ENCODE data around the gene BRI3. TPM values are rescaled to one million over a fixed set of nuclear protein-coding genes. Genes with fewer than 3 reads are reported as not detected.

Gene BRI3
- total RNA-seq, 1 experiment from 2014 or later, result 87.6 TPM

DNA sequence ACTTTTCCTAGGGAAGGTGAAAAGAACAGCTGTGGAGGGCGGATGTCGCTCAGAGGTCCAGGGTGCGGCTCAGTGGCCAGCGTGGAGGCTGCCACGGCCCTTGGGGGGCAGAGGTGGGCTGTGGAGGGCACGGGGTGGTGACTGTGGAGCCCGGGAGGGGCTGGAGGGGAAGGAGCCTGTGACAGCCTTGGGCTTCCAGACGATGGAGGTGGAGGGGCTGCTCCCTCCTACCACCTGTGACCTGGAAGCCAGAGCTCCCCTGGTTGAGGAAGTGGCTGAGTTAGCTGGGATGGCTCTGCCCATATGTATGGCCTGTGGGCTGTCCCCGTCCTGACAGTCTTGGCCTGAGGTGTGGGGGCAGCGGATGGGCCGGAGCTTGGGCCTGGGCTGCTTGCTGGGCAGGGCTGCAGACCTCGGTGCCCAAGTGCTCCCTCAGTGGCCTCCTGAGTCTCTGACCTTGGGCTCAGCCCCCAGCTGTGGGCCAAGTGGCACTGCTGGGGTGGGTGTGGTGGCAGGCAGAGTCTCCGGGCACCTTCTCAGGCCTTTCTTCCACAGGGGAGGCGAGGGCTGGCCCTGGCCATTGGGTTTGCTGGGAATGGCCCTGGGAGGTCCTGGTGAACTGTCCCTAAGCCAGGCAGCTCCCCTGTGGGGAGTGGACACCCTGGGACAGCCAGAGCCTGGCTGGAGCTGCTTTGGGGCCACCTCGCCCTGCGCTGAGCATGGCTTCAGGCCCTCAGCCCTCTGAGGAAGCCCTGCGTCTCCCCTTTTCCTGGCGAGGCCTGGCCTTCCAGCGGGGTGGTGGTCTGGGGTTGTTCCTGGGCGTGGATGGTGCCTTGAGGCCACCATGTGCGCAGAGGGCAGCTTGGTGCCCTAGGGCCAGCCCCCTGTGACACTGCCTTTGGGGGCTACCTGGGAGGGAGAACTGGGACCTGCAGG lies 3.9 kb downstream of the BRI3 start:
- in situ Hi-C loops (cut with HindIII; ENCODE audit: low sequenced_read_pairs), result no loop called here
- DNase-seq (ENCODE audit: low spot score), result no peak

DNA sequence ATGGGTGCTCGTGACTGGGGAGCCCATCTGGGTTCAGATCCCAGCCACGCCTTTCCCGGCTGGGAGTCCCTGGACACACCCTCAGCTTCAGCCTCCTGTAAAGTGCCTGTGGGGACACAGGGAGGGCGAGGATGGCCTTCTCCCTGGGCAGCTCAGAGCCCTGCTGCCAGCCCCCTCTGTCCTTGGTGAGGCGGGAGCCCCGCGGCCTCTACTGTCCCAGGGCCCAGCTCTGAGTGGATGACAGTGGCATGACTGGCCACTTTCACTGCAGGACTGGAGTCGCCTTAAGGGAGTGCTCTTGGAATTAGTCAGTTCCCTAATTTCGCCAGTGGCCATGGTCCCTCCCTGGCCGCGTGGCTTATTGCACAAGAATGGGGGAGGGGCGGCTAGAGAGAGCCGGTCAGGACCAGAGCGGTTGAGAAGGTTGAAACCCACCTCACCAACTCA lies 4.6 kb downstream of the BRI3 start:
- DNase-seq (ENCODE audit: low spot score), result no peak

DNA sequence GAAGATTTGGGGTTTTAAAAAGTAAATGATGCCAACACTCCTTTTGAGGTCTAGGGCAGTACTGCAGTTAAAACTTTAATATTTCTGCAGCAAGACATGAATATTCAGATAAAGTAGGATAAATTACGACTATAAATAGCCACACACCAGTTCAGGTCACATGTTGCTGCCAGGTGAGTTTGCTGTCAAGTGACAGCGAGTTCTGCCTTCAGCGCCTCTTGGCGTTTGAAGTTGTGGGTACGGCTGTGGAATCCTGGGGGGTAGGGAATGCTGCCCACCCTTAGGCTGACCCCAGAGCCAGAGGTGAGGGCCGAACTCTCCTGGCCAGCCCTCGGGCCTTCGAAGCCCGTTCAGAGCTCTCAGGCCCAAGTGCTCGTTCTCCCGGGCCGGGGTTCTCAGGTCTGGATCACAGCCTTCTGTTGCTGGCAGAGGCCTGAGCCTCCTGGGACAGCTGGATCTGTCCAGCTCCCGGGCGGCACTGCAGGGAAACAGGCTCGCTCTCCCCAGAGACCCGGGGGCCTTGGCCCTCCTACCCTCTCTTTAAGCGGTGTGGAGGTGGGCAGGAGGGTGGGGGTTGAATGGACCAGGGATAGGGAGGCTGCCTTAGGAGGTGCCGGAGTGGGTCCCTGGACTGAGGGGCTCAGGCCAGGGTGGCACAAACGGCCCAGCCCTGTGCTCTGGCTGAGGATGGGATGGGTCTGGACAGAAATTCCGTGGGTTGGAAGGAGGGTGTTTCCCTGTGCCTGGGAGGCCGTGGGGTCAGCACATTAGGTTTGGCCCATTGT lies 5.4 kb downstream of the BRI3 start:
- no peak for DNase-seq (ENCODE audit: low spot score)
- in situ Hi-C loops (cut with HindIII; ENCODE audit: low sequenced_read_pairs), result no loop called here

More for the DNA sequence above, 4.6 kb downstream of the BRI3 start:
- in situ Hi-C loops (cut with HindIII; ENCODE audit: low sequenced_read_pairs), result no loop called here

DNA sequence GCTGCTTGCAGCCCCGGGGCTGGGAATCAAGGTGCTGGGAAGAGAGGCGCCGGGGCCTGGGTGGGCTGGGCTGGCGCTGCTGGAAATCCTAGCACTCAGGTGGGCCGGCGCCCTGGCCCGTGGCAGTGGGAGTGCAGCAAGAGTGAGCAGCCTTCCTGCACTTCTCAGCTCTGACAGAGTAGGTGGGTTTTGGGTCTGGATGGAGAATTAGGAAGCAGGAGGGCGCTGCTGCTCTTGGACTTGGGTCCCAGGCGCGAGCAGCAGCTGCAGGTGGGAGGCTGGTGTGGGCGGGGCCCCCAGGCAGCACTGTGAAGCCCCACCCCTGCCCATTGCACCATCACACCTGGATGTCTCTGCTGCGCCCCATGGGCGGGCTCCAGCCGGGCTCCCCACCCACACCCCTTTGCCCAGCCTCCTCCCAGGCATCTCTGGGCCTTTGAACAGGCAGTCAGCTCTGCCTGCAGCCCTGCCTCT lies 6.0 kb downstream of the BRI3 start:
- in situ Hi-C loops (cut with HindIII; ENCODE audit: low sequenced_read_pairs), result no loop called here
- DNase-seq (ENCODE audit: low spot score), result no peak

DNA sequence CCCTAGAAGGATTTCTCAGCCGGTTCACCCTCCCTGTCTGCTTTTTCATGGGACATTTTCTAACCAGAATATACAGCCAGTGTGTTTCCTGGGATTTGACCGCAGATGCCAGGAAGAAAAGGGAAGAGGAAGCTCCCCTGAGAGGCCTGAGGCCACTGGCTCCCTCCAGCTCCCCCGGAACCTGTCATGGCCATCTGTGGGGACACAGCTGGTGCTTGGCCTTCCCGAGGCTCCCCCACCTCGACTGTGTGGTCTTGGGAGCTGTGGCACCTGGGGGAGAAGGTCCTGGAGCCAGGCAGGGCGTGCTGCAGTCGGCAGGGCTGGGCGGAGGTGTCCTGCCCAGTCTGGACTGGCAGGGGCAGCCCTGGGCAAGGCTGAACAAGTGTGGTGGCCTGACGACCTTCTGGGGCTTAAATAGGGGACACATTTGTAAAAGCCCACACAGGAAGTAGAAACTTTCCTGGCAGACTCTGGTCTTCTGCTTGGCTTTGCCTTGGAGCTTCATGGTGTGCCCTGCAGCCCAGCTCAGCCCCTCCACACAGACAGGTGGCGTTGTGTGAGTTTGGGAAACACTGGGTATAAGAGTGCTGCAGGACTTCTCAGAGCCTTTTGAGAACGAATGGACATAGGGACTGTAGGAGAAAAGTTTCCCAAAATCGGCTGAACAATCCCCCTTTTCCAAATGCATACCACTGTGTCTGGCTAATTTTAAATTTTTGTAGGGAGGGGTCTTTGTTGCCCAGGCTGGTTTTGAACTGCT lies 6.8 kb downstream of the BRI3 start:
- in situ Hi-C loops (cut with HindIII; ENCODE audit: low sequenced_read_pairs), result no loop called here
- no peak for DNase-seq (ENCODE audit: low spot score)

DNA sequence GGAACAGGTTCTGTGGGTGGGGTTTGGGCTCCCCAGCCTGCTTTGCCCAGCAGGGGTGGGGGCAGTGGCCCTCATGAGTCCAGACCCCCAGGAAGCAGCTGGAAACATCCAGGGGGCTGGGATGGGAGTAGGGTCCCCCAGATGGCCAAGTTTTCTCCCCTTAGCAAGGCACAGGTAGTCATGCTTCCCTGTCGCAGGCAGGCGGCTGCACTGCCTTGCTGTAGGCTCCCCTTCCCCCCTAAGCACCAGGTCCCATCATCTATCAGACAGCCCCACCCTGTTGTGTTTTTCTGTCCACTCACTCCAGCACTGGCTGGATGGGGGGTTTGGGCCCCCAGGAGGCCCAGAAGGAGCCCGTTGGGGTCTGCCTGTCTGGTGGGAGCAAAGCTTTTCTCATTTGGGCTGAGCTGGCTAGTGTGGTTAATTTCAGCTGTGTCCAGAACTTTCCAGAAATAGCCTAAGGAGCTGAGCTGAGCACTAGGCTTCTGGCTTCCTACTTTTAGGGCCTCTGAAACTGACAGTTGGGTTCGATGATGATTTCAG lies 7.9 kb downstream of the BRI3 start:
- no peak for DNase-seq (ENCODE audit: low spot score)
- in situ Hi-C loops (cut with HindIII; ENCODE audit: low sequenced_read_pairs), result no loop called here

DNA sequence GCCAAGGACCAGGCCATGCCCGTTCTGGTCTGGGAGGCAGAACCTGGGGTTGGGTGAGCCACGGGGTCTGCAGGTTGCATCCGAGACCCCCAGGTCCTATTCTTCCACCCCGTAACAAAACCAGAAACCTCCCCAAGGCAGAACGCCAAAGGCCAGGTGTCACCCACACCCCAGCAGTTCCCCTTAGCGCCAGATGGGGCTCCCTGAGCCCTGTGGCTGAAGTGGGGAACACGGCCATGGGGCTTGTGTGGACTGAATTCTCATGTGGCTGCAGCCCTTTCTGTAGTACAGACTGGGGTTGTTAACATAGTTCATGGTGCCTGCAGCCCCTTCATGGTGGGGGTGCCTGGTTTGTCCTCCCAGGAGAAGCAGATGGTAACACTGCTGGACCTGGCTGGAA lies 10.2 kb downstream of the BRI3 start:
- no peak for DNase-seq (ENCODE audit: low spot score)
- in situ Hi-C loops (cut with HindIII; ENCODE audit: low sequenced_read_pairs), result loop anchor here (5.0 kb wide), 1 partner anchor 111 kb away; the partner anchor contains the start of gene BAIAP2L1

DNA sequence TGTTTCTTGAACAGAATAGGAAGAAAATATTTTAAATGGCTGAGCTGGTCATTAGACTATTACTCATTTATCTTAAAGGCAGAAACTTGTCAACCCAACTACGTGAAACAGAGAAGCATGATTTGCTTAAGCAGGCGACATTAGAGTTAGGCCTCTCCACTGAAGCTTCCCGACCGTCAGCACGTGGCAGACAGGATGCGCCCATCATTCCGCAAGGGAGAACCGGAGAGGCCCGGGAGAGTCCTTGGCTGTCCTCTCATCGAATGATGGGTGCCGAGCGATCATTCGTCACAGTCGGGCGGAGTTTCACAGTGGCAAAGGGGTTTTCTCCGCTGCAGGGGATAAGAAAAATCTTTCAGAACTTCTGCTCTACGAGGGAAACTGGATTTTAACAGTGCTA lies 11.8 kb downstream of the BRI3 start:
- no peak for DNase-seq (ENCODE audit: low spot score)
- in situ Hi-C loops (cut with HindIII; ENCODE audit: low sequenced_read_pairs), result loop anchor here (5.0 kb wide), 1 partner anchor 109 kb away; the partner anchor contains the start of gene BAIAP2L1

DNA sequence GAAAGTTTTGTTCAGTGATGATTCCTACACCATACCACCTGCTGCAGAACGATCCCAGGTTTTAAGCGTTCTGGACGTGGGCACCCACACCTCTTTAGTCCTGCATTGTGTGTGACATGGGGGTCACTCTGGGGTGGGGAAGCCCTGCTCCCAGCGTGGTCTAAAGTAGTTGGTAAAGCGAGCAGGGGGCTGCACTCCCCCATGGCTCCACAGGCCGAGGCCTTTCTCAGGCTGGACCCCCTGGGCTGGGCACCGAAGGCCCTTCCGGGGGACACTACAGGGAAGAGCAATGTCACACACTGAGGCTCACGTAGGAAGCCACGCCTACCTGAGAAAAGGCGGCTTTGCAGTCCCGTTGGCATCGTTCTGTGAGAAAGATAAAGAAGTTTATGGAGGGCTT lies 12.3 kb downstream of the BRI3 start:
- DNase-seq (ENCODE audit: low spot score), result no peak
- in situ Hi-C loops (cut with HindIII; ENCODE audit: low sequenced_read_pairs), result loop anchor here (5.0 kb wide), 1 partner anchor 109 kb away; the partner anchor contains the start of gene BAIAP2L1

DNA sequence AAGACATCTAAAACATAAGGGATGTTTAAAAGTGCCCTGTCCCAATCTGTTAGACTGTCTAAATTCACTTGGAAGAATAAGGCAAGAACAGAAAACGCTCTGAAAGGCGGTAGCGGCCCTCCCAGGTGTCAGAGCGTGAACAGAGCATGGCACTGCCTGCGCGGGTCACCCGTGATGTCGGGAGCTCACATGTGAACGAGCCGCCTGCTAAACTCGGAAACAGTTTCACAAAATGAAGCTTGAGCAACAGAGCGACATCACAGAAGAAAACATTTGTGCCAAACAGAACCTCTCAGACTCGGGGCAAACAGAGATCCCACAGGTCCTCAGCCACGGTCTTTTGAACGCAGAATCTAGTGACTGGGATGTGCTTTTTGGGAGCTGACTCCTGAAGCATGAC lies 12.8 kb downstream of the BRI3 start:
- in situ Hi-C loops (cut with HindIII; ENCODE audit: low sequenced_read_pairs), result loop anchor here (5.0 kb wide), 1 partner anchor 108 kb away; the partner anchor contains the start of gene BAIAP2L1
- DNase-seq (ENCODE audit: low spot score), result no peak

DNA sequence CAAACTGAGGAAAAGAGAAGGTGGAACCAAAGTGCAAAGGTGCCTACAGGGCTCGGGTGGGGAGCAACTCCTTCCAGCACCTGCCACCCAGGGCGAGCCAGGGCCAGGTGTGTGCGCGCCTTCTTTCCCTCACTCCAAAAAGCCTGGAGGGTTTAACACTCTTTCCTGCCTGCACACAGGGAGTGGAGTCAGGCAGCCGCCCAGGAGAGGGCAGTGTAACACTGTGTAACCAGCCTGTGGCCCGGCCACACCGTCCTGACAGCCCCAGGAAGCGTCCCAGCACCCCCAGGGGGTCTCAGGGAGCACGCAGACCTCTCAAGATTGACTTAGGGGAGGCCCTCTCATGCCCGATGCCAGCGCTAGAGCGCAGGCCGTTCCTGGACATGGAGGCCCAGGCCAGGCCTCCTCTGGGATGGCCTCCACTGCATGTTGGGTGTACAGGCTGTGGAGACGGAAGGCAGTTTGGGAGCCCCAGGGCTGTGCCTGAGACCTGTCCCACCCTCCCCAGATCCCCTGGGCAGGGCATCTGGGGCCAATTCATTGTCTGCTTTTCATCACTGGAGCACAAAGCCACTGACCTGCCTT lies 13.4 kb downstream of the BRI3 start:
- in situ Hi-C loops (cut with HindIII; ENCODE audit: low sequenced_read_pairs), result loop anchor here (5.0 kb wide), 1 partner anchor 107 kb away; the partner anchor contains the start of gene BAIAP2L1
- peak; percentile 43 for DNase-seq (ENCODE audit: low spot score)

DNA sequence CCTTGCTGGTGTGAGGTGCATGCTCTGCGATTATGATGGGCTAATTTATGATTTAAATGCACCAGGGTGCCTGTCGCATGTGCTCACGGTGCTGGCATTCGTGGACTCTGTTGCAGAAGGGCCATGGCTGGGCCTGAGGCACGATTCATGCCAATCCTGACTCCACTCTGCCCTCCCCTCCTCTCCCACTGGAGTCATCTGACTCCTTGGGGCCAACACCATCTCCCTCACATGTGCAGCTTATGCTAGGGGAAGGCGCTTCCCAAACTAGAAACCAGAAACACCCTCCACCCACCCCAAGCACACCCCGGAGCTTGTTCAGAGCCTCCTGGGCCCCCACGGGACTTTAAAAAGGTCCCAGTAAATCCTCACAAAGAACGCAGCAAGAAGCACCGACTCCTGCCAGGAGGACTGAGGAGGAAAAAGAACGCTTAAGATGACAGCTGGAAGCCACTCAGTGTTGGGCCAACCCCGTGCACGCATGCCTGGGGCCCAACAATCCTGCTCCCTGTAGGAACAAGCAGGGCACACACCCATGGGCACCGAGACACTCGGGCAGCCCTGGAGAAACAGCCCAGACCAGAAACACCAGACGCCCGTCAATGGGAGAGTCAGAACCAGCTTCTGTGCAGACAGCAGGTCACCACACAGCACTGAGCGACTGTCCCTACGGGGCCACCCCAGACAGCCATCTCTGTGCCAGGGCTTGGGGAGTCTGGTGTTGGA lies 14.1 kb downstream of the BRI3 start:
- DNase-seq (ENCODE audit: low spot score), result no peak
- in situ Hi-C loops (cut with HindIII; ENCODE audit: low sequenced_read_pairs), result no loop called here

DNA sequence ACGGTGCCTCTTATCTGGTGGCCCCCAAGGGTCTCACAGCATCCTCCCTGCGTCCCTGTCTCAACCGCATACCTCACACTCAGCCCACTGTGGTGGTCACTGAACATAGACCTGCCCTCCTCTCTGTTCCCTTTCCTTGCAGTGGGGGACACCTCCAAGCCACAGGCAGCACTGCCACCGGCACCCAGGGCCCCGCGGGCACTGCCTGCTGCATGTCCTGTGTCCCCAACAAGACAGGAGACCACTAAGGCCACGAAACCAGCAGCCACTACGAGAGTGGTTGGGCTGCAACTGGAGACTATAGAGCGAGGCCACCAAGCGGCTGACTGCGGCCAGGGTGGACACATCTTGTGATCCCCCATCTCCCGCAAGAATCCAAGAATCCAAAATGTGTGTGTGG lies 15.3 kb downstream of the BRI3 start:
- in situ Hi-C loops (cut with HindIII; ENCODE audit: low sequenced_read_pairs), result no loop called here
- DNase-seq (ENCODE audit: low spot score), result no peak

DNA sequence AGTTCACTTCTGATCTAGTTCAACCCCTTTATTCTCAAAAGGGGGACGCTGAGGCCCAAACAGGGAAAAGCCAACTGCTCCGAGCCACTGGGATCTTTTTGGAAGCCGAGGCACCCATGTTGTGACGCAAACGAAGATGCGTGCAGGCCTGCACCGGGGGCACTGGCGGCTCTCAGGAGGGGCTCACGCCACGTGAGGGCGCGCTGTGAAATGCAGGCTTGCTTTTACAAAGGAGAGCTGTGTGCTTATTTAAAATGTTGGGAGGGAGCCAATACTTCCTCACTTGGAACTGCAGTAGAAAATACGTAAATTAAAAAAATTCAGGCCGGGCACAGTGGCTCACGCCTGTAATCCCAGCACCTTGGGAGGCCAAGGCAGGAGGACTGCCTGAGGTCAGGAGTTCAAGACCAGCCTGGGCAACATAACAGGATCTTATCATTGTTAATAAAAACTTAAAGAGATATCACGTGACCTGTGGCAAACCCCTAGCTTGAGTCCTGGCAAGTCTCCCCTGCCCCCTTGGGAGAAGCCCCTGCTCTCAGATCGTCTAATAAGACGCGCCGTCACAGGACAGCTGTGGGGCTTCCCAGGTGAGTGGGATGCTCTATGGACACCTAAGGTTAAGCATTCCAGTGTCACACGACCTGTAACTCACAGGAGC lies 16.3 kb downstream of the BRI3 start:
- DNase-seq (ENCODE audit: low spot score), result no peak
- in situ Hi-C loops (cut with HindIII; ENCODE audit: low sequenced_read_pairs), result no loop called here

DNA sequence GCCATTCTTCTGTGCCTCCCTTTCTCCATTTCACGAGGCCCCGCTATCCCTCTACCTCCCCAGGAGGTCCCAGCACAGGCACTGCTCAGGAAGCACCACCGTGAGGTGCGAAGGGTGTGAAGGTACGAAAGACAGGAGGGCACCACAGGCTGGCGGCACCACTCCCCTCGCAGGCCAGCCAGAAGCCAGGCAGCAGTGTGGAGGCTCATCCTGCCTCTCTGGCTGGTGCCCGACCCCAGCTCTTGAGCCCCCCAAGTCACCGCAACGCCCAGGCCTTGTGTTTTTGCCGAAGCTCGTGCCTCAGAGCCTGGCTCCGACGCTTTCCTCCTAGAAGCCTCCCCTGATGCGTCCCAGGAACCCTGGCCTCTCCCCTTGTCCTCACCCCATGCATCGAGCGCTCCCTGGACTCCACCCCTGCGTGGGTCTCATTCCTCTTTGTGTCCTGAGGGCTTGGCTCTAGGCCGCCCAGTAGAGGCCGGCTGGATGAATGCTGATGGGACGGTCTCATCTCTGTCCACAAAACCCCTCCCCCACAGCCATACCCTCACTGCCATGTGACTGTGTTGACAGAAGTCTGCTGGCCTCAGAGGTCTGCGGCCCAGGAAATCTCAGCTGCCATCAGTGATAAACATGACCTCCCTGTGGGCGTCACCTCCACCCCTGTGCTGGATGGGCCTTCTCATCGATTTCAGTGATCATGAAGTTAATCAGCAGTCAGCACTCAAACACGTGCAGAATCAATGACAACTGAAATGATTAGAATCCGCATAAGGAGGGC lies 19.3 kb downstream of the BRI3 start:
- in situ Hi-C loops (cut with HindIII; ENCODE audit: low sequenced_read_pairs), result no loop called here
- DNase-seq (ENCODE audit: low spot score), result no peak

DNA sequence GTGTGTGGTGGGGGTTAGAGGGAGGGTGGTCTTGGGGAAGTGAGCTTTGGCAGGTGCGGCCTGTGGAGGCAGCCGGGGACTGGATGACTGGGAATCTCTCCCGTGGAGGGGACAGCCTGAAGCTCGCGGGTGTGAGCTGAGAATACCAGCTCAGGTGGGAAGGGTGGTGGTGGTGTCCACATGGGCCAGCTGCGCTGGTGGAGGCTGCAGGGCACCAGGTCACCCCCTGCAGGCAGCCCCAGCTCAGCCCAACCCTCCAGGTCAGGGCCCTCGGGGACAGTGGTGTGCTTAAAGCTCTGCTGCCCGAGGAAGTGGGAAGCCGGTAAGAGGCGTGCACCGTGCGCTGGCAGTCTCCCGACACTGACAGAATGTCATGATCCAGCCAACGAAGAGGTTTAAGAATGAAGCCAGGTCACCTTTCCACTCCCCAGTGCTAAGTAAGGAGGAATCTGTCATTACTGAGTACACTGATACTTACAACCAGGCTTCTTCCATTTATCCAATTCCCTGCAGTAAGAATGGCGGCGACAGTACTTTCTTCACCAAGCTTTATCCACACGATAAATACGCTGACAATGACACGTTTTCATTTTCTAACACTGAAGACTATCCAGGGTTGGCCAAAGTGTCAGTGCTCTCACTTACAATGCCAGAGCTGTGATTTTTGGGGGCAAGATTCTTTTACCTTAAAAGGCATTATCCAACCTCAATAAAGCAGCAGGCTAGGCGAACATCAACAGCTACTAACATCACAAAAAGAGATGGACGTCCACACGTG lies 20.4 kb downstream of the BRI3 start:
- DNase-seq (ENCODE audit: low spot score), result no peak
- in situ Hi-C loops (cut with HindIII; ENCODE audit: low sequenced_read_pairs), result no loop called here
